ENCODE data around the gene PITHD1.
"Not testable (repeated sequence)": the region's sequence is repeated elsewhere in the genome, so short reads cannot be mapped to it uniquely, and the experiment has no call there.

PITHD1 gene

DNA sequence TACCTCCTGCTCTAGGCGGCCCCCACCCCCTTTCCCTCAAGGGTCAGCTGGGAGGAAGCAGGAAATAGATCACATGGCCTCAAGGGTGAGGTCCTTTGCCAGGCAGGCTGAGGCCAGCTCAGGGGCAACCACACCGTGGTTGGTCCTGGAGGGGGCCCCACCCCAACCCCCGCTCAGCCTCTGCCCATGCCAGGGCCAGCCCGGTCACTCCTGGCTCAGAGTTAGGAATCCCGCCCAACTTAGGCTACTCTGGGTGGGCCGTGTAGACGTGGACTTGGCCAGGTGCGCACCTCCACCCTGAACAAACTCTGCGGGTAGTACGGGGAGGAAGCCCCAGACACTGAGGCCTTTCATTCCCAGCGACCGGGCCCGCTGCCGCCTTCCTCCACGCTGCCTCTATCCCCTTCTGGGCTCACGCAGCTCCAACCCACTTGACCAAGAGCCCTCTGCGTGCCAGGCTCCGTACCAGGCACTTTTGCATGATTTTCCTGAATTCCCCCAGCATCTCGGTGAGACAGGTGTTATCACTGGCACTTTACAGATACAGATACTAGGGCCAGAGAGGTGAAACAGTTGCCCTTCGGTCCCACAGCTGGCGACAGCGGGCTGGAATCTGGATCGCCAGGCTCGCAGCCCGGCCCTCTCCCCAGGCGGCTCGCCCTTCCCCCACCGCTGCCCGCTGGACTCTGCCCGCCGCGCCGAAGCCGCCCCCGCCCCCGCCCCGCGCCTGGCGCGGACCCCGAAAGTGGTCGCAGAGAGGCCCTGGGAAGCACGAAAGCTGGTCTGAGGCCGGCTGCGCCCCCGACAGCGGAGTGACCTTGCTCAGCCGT is 21.6 kb downstream of the PITHD1 start:
- DNase-seq, result peak; percentile 97

DNA sequence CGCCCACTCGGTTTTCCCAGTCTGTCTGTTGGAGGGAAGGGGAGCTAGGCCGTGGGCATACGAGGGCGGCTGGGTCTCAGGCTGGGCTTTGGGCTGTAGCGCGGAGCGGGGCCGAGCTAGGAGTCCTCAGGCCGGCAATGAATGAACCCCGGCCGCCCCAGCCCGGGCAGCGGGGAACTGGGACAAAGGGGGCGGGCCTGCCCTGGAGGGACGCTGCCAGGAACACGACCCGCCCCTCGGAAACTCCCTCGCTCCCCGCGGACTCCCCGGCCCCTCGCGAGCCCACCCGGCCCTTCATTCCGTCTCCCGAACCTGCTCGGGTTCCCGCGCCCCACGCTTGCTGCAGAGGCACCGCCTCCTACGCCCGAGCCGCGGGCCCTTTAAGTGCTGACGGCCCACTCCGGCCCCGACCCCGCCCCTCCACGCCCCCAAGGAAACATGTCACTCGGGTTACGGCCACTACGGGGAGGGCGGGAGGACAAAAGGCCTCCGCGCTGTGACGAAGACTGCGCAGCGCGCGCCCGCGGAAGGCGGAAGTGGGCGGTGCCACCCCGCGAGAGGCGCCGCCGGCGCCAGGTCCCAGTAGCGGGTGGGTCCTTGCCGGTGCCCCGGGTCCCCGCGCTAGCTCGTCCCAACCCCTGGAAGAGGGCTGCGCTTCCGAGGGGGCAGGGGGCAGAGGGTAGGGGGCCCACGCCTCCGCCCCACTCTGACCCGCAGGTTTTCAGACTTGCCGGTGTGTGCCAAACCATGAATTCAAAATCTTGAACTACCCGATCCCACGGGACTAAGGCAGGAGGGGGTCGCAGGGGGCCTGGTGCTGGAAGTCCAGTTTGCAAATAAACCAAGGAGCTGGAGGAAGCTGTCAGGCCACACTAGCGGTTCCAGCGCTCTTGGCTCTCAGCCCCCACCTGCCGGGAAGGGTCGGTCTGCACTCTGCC is 22.5 kb downstream of the PITHD1 start, which contains the start of gene GALE:
Gene GALE, minus strand, starts transcription at position 355 of the 938 bp plus-strand sequence. CDS start 1,747 bp downstream, outside the sequence.
- peak; percentile 95 for DNase-seq

DNA sequence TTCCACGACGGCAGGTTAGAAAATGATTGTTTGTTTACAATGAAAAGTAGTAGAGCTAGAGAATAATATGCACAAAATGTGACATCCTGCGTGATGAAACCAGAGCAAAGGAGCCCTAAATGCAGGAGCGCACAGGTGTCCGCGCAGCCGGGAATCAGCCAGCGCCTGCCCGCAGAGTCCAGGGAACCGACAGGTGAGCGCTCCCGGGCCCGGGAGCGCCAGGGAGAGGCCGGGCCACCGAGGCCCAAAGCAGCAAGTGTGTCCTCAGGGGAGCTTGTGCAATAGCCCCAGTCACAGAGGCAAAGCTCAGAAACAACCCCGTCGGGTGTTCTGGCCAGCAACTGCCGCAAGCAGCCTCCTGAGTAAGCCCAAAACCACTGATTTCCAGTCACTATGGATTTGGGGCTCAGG is 23.1 kb downstream of the PITHD1 start:
- DNase-seq, result no peak

DNA sequence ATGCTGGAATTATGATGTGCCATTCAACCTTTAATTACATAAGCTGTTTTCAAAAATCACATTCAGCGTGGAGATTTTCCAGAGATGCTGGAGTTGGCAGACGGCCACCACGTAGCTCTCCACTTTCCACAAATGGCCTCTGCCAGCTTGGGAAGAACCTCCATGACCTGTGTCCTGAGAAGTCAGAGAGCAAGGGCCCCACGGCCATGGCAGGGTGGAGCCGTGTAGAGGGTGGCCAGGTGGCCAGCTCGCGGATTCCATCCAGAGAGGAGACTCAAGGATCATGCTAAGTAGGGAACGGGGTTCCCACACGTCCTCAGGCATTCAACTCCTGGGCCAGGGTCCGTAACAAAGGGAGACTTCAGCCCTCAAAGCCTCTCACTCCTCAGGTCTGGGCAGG is 23.7 kb downstream of the PITHD1 start:
- DNase-seq, result no peak

DNA sequence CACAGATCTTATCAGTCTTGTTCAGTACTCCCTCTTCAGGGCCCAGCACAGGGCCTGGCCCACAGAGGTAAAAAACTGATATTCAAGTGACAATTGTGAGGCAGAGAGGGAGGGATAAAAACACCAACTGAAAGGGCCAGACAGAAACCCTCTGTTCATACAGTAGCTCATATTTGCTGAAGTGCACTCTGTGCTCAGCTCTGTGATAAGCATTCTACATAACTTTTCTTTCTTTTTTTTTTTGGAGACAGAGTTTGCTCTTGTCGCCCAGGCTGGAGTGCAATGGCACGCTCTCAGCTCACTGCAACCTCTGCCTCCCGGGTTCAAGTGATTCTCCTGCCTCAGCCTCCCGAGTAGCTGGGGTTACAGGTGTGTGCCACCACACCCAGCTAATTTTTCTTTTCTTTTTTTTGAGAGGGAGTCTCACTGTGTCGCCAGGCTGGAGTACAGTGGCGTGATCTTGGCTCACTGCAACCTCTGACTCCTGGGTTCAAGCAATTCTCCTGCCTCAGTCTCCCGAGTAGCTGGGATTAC is 24.7 kb downstream of the PITHD1 start:
- DNase-seq, result not testable (repeated sequence)

DNA sequence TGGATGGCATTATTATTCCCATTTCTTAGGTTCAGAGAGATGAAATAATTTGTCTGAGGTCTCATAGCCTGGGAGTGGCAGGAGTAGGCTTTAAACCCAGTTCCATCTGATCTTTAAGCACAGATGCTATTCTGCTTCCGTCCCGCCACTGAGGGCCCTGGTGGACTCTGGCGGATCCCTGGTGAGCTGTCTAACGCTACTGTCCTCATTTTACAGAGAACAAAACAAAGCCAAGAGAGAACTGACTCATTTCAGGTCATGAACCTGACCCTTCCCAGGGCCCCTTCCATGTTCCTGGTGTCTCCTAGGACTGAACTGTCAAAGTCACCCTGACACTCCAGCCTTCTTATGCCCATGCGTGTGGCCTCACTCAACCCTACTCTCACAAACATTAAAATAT is 25.5 kb downstream of the PITHD1 start:
- no peak for DNase-seq

DNA sequence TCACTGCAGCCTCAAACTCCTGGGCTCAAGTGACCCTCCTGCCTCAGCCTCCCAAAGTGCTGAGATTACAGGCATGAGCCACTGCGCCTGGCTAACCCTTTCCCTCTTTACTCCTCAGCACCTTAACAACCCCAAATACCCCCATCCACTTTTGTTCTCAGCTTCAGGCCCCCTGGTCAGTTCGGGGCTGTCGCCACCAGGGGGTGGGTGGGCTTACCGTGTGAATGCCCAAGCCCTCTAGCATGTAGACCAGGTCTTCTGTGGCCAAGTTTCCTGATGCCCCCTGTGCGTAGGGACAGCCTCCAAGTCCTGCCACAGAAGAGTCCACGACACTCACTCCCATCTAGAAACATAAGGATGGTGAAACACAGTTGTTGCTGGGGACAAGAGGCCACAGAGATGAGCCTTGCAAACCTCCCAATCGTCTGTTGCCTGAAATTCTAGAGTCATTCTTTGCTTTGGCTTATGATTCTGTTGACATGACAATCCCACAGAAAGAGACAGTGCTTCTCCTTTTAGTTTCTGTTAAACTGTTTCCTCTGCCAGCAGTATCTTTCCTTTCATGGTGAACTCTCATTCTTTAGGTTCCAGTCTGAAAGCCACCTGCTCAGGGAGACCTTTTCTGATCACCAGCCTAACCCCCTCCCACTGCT is 26.1 kb downstream of the PITHD1 start:
- DNase-seq, result no peak

DNA sequence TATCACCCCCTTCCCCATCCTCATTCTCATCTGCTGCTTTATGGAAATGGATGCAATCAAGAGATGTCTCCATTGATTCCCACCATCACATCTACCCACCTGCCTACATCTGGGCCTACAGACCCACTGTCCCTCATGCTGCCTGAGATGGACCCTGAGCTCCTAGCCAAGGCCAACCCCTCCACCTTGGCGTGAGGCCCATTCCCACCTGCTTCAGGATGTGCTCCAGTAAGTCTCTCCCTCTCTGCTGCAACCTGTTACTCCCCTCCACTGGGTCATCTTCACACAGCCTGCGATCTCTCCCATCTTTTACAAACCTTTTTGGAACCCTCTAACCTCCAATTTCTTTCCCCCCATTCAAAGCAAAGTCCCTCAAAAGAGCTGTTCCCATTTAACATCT is 26.8 kb downstream of the PITHD1 start:
- no peak for DNase-seq

DNA sequence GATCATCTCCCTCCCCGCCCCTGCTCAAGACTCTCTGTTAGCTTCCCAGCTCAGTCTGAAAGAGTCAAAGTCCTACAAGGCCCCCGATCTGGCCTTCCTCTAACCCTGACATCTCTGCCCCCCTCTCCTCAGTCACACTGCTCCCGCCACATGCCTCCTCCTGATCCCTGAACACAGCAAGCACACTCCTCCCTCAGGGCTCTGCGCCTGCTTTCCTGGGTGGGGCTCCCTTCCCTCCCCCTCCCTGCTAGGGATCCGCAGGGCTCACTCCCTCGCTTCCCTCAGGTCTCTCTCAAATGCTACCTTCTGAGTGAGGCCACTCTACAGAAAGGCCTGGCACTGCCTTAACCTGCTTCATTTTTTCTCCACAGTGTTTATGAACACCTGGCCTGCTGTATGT is 28.1 kb downstream of the PITHD1 start:
- DNase-seq, result no peak

DNA sequence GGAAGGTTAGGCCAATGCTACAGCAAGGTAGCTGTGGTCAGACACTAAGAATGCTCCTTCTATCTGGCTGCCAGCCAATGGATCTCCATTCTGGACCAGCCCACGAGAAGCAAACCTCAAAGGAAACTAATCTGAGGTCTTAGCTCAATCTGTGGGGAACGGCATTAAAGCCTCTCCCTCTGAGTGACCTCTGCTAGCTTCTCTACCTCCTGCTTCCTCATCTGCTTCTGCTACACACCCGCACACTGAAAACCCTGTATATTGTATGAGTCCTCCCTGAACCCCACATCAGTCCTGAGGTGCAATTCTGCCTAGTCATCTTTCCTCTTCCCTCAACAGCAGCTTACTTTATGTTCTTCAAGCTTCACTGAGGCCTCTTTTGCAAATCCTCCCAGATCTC is 29.2 kb downstream of the PITHD1 start:
- no peak for DNase-seq

DNA sequence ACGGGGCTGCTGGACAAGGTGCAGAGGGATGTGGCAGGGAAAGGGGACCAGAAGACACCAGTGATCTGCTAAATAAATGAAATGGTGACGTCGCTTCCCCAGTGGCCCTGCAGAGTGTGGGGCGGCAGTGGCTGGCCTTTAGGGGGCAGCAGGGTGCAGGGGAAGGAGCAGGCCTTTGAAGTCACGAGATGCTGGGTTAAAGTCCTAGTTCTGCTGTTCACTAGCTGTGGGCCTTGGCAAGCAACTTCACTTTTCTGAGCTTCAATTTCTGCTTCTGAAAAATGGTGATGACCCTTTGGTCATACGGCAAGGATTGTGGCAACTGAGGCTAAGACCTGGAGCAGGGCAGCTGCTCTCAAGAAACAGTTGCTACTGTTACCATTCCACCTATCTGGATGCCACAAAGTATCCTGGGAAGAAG is 31.5 kb downstream of the PITHD1 start:
- DNase-seq, result peak; percentile 26

DNA sequence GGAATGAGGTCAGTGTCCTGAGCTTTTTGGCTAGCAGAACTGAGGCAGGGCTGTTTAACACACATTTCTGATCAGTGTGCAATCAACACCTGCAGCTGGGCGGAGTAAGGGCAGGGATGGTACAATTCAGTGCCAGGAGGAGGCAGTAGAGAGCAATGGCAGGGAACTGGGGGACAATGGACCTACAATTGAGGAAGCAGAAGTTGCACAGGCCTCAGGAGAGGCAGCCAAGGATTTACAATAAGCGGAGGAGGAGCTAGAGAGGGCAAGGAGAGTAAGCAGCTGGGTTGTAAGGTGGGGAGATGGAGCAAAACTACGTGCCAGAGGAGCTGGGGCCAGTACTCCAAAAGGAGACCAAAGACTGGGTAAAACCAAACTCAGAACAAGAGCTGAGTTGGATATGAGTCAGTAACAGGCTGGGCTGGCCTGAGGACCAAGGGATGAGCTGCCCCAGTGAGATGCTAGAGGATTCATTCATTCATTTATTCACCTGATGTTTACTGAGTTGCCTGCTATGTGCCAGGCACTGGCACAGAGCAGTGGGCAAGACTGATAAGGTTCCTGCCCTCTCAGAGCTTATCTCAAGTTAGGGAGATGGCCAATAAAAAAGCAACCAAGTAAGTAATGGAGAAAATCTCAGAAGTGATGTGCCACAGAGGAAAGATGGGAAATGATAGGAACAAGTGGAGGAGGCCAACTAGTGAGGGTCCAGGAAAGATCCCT is 32.8 kb downstream of the PITHD1 start:
- no peak for DNase-seq

DNA sequence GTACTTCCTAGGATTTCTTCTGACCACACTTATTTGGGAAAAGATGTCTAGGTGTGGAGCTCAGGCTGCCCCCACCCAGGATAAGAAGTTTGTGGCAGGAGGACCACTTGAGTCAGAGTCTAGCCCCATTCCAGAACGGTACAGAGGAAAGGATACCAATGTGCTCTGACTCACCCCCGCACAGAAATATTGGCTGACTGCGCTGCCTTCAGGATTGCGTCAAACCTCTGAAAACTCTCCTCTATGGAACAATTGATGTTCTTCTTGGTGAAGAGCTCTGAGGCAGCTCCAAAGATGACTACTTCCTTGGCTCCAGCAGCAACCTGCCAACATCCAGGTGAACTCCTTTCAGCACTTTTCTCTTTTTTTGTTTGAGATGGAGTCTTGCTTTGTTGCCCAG is 35.8 kb downstream of the PITHD1 start:
- no peak for DNase-seq

DNA sequence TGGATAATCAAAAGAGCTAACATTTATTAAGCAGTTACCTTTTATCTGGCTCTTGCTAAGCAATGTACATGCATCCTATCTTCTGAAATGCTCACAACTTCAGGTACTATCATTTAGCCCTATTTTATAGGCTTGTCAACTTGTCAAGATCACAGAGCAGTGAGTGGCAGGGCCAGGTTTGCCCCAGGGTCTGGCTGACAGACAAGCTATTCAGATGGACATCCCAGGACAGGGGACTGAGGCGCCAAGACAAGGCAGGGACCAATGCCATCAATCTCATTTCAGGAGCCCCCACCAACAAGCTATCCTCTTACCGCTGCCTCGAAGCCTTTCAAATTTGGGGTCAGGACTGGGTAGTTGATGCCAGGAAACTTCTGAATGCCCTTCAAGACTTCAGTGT is 38.1 kb downstream of the PITHD1 start:
- DNase-seq, result no peak

DNA sequence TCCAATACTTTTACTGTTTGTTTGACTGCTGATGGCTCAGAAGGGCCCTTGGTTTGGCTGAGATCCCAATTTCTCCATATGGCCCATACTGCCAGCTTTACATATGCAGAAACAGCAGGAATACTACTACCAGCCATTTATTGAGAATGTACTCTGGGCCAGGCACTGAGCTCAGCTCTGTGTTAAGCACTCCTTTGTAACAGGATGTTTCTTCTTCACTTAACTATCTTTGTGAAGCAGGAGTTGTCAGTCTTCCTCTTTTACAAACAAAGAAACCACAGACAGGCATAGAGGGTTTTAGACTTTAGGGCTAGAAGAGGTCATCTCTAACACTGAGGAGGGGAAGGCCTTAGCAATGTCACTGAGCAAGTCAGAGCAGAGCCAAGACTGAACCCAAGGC is 38.7 kb downstream of the PITHD1 start:
- DNase-seq, result no peak

DNA sequence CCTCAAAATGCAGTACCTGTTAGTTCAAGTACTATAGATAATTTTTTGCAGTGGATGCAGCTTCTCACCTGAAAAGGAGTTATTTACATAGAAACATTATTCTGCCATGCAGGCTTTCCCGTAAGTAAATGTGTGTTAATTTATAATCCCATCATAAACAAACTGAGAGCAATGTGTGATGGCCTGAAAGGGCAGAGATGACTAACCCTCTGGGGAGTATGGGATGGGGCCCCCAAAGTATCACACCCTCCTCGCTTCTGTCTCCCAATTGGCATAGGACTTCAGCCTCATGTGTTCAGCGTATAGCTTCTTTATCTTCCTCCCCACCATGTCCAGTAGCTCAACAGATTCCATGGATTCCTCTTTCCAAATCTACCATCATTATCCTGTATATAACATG is 39.4 kb downstream of the PITHD1 start:
- no peak for DNase-seq

DNA sequence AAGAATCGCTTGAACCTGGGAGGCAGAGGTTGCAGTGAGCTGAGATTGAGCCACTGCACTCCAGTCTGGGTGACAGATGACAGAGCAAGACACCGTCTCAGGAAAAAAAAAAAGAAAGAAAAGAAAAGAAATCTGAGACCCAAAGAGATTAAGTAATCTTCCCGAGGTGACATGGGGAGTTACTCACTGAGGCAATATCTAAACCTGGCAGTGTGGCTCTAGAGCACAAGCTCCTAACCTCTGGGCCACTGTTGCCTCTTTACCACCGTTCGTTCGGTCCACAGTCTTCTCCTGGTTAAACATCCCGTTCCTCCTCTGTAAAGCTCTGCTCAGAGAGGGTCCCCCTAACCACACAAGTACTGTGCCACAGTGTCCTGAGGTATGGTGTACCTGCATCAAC is 45.5 kb downstream of the PITHD1 start:
- DNase-seq, result no peak

DNA sequence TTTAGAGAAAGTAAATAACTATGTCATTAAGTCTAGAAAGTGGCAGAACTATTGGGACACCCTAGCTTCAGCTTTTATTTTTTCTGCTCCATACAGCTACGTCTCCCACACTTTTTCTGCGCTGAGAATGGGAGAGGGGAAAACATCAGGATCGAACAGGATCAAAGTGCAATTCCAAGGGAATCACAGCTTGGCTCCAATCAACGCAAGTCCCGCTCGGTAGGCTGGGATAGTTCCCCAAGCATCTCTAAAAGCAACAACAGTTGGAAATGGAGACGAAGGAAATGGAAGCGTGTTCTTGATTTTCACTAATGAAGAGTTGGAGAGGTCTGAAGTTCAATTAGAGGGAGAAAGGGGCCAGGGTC is 46.5 kb downstream of the PITHD1 start:
- no peak for DNase-seq

DNA sequence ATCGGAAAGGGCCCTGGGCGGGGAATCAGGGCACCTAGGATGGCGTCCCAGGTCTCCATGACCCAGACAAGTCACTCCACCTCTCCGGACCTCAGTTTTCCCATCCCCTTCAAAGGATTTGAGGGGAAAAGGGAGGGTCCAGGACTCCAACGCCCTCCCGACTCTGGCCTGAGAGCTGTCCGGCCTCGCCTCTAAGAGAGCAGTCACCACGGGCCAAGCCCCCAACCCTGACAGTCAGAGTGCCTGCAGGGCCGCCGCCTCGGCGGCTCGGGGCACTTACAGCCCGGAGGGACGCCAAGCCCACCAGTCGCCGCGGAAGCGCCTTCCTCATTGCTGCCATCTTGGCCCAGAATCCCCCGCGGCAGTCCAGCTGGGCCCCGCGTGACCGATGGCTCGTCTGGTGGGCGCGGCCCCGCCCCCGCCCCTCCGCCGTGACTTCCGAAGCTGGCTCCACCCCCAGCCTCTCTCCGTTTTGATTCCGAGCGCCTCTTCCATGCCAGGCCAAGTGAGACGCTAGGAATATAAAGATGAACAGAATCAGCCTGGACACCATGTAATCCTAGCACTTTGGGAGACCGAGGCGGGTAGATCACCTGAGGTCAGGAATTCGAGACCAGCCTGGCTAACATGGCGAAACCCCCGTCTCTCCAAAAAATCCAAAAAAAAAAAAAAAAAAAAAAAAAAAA is 47.0 kb downstream of the PITHD1 start, which contains the start of gene HMGCL:
Gene HMGCL, minus strand, starts transcription at position 354 of the 686 bp plus-strand sequence. Its CDS starts 14 bp downstream, at position 340.
- DNase-seq, result peak; percentile 85

DNA sequence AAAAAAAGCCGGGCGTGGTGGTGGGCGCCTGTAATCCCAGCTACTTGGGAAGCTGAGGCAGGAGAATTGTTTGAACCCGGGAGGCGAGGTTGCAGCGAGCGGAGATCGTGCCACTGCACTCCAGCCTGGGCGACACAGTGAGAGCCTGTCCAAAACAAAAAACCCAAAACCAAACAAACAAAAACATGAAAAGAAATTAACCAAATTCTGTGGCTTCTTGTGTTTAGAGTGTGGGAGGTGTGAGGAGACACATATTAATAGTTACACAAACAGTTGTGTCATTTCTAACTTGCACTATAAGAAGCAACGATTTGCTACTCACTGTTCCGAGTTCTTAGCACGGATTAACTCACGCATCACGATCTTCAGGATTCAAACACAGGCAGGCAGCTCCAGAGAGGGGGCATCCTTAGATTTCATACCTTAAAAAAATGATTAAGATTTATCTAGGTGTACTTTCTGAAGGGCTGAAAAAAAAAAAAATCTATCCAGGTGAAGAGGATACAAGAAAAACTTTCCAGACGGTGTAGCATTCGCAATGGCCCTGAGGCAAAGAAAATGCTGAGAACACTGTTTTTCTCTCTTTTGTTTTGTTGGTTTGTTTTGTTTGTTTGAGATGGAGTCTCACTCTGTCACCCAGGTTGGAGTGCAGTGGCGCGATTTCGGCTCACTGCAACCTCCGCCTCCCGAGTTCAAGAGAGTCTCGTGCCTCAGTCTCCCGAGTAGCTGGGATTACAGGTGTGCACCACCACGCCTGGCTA is 47.7 kb downstream of the PITHD1 start:
- no peak for DNase-seq

DNA sequence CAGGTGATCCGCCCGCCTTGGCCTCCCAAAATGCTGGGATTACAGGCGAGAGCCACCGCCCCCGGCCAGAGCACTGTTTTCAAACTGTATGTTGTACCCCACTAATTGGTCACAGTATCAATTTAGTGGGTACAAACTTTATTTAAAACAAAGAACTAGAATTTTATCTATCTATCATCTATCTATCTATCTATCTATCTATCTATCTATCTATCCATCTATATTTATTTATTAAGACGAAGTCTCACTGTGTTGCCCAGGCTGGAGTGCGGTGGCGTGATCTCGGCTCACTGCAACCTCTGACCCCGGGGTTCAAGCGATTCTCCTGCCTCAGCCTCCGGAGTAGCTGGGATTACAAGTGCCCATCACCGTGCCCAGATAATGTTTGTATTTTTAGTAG is 48.4 kb downstream of the PITHD1 start:
- not testable (repeated sequence) for DNase-seq

Data from NCI-H226 (cell line).